Smooth muscle cell (in vitro differentiated cells): Measurements from ENCODE around the gene ABLIM2. TPM values are rescaled to one million over a fixed set of nuclear protein-coding genes. Genes with fewer than 3 reads are reported as not detected.

Source experiments
- DNase-seq: peaks from one replicate; lab custom pipeline; 2025; ENCODE audit not compliant: unreplicated experiment; lab: John Stamatoyannopoulos, UW
- H2AFZ ChIP-seq: fragments of 200-600 bp; sonication (generic); 2 replicates; pipeline ENCODE4 v1.6.0; 2016; ENCODE audit warnings: antibody characterized with exemption, low read depth, mild to moderate bottlenecking
- H3F3A ChIP-seq: fragments of 200-600 bp; sonication (generic); 2 replicates; pipeline ENCODE4 v1.6.0; 2017; ENCODE audit warnings: antibody characterized with exemption, low read depth
- H3K27ac ChIP-seq: fragments of 200-600 bp; sonication (generic); 2 replicates; pipeline ENCODE4 v1.5.1; 2016; ENCODE audit warnings: low read depth, mild to moderate bottlenecking
- H3K27me3 ChIP-seq: fragments of 200-600 bp; sonication (generic); 2 replicates; pipeline ENCODE4 v1.6.1; 2016; ENCODE audit warnings: low read depth, mild to moderate bottlenecking
- H3K36me3 ChIP-seq: fragments of 200-600 bp; sonication (generic); 2 replicates; pipeline ENCODE4 v1.5.1; 2016; ENCODE audit warnings: low read depth
- H3K4me1 ChIP-seq: fragments of 200-600 bp; sonication (generic); 2 replicates; pipeline ENCODE4 v1.5.1; 2016; ENCODE audit warnings: low read depth
- H3K4me2 ChIP-seq: fragments of 200-600 bp; sonication (generic); 2 replicates; pipeline ENCODE4 v1.6.0; 2016; ENCODE audit warnings: mild to moderate bottlenecking
- H3K4me3 ChIP-seq: fragments of 200-600 bp; sonication (generic); 2 replicates; pipeline ENCODE4 v1.5.1; 2016; ENCODE audit warnings: mild to moderate bottlenecking
- H3K79me2 ChIP-seq: fragments of 200-600 bp; sonication (generic); 2 replicates; pipeline ENCODE4 v1.6.0; 2016; ENCODE audit warnings: low read depth, mild to moderate bottlenecking
- H3K9ac ChIP-seq: fragments of 200-600 bp; sonication (generic); 2 replicates; pipeline ENCODE4 v1.6.0; 2016; ENCODE audit warnings: low read depth
- H3K9me3 ChIP-seq: fragments of 200-600 bp; sonication (generic); replicated peaks from 2 replicates; pipeline ENCODE4 v1.5.1; 2016; ENCODE audit warnings: low read depth
- H4K20me1 ChIP-seq: fragments of 200-600 bp; sonication (generic); 2 replicates; pipeline ENCODE4 v1.6.0; 2016; ENCODE audit warnings: low read depth
- CTCF ChIP-seq: fragments of 200-600 bp; sonication (generic); IDR thresholded peaks from 2 replicates; pipeline ENCODE4 v1.5.1; 2017; ENCODE audit warnings: borderline replicate concordance, mild to moderate bottlenecking, antibody characterized with exemption; ENCODE audit not compliant: insufficient read depth, poor library complexity, severe bottlenecking
- WGBS: methylation state at CpG from one replicate; pipeline ENCODE4 v1.1.7; 2016; ENCODE audit warnings: low lambda C conversion rate; 5-methylcytosine and 5-hydroxymethylcytosine counted together
- polyA plus RNA-seq: library from polyadenylated mRNA; unstranded; fragments of >200 nt; fragmentation: Nextera tagmentation; extraction: Ambion mirVana; gene quantifications from 2 replicates; pipeline ENCODE4 v1.2.1, GENCODE V29; 2016
- total RNA-seq: library from RNA; depleted of rRNA; stranded (reverse); fragments of >200 nt; gene quantifications from 2 replicates; pipeline ENCODE4 v1.2.3, GENCODE V29; 2014

Gene ABLIM2
- total and polyA plus RNA-seq, 2 experiments from 2014 or later = 0.08 TPM; not detected in 1

GRCh38 chr4:8071766-8072165, 86.8 kb downstream of the ABLIM2 start:
- TF ChIP-seq CTCF = no peak
- Histone ChIP-seq H3K27me3 (no peaks in the 10 kb centered on the region), H3K36me3 (no peaks in the 10 kb centered on the region), H3K9ac (no peak overlapping the region), H2AFZ (no peak overlapping the region), H3F3A (no peaks in the 10 kb centered on the region), H3K79me2 (no peaks in the 10 kb centered on the region), H3K4me2 (no peak overlapping the region), H4K20me1 (no peaks in the 10 kb centered on the region), H3K27ac (no peak overlapping the region), H3K9me3 (no peaks in the 10 kb centered on the region), H3K4me1 (peaks cover 4% of the 10 kb centered on the region), H3K4me3 (no peak overlapping the region)
- WGBS = 89% methylated on average over 17 of the region's 23 CpGs
- DNase-seq = no peak

GRCh38 chr4:8070736-8071718, 87.6 kb downstream of the ABLIM2 start:
- H4K20me1 ChIP-seq = no peaks in the 10 kb centered on the region
- H3K27ac ChIP-seq = no peak overlapping the region
- no peak overlapping the region for H3K9ac ChIP-seq
- H3K4me2 ChIP-seq = no peak overlapping the region
- TF ChIP-seq CTCF = no peak
- H3K27me3 ChIP-seq = no peaks in the 10 kb centered on the region
- H3K4me1 ChIP-seq = peaks cover 4% of the 10 kb centered on the region
- H3K79me2 ChIP-seq = no peaks in the 10 kb centered on the region
- 82% methylated on average over 30 of the region's 30 CpGs for WGBS
- H3K36me3 ChIP-seq = no peaks in the 10 kb centered on the region
- no peak overlapping the region for H2AFZ ChIP-seq
- no peaks in the 10 kb centered on the region for H3K9me3 ChIP-seq
- DNase-seq = no peak
- H3K4me3 ChIP-seq = no peak overlapping the region
- H3F3A ChIP-seq = no peaks in the 10 kb centered on the region

GRCh38 chr4:8069102-8069752, 89.4 kb downstream of the ABLIM2 start:
- Histone ChIP-seq H3K27ac (no peak overlapping the region), H3K9ac (no peak overlapping the region), H3F3A (no peaks in the 10 kb centered on the region), H3K79me2 (no peaks in the 10 kb centered on the region), H3K27me3 (no peaks in the 10 kb centered on the region), H3K4me1 (peaks cover 4% of the 10 kb centered on the region), H2AFZ (no peak overlapping the region), H3K9me3 (no peaks in the 10 kb centered on the region), H3K4me3 (no peak overlapping the region), H4K20me1 (no peaks in the 10 kb centered on the region), H3K4me2 (no peak overlapping the region), H3K36me3 (no peaks in the 10 kb centered on the region)
- no peak for TF ChIP-seq CTCF
- 93% methylated on average over 27 of the region's 27 CpGs for WGBS
- DNase-seq = no peak
